Measurements from ENCODE around the gene GYG2.

Gene GYG2

DNA sequence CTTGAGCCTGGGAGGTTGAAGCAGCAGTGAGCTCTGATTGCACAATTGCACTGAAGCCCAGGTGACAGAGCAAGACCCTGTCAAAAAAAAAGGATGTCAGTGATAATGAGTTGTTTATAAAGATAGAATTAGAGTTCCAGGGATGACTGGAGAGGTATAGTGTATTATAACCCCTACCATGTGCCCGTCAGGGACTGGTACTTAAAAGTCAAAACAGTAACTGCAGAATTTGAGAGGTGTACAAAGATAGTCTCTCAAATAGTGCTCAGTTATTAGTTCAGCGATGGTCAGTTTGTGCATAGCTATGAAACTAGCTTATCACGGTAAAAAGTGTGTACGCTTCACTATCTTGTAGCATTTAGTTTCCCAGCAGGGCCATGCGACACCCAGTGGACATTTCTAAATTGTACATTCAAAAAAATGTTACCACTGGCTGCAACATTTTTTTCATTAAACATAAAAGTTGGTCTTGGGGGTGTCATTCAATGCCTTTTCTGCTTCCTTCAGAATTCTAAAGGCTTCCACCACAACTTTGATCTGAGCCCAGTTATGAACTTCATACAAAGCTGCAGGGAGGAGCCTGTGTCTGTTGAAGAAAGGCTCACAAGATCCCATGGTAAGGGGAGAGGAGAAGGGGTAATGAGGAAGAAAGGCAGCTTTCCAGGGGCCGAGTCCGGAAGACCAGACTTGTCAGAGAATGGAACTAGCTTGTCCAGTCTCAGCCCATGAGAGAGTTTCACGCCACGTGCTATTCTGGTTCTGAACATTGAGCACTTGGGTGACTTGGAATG, 9.2 kb upstream of the GYG2 start:
- no peak for DNase-seq

- no peak for DNase-seq
Measured at GRCh38 chrX:2820136-2820771, 8.5 kb upstream of the GYG2 start.

- DNase-seq, result no peak
Measured at GRCh38 chrX:2823795-2824386, 4.8 kb upstream of the GYG2 start.

- no peak for DNase-seq
Measured at GRCh38 chrX:2824886-2825285, 3.8 kb upstream of the GYG2 start.

GRCh38 chrX:2828959-2829411, 255 bp downstream of the GYG2 start:
- DNase-seq, result no peak

- DNase-seq, result no peak
Measured at GRCh38 chrX:2829469-2830246, 928 bp downstream of the GYG2 start.

DNA sequence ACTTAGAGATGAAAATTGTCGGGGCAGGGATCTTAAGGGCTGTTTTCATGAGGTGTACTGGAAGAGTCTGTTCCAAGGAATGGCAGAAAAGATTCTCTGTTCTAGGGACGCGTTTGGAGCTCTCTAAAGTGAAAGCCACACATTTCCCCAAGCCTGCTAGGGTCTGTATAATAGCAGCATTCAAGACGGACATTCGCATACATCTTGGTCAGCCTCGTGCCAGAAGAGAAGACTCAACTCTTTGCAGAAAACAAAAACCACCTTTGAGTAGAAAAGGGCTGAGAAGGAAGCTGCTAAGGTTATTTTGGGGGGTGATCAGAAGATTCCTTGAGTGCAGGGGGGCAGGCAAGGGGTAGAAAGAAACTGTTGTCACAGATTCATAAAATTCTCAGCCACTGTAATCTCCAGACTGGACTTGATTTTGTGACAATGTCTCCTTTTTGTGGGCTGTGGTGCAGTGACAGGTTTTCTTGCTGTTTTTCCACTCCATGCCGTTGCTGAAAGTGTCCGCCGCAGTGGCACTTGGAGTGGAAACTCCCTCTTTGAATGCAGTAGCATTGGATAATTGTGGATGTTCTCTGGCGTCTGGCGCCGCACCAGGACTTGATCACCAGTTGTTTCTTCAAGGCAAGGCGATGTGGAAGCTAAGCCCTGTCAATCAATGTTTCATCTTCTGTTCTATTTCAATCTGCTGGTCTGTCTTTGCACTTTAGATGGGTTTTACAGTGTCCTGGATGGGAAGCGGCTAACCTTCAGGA, 2.9 kb downstream of the GYG2 start:
- DNase-seq, result no peak

DNA sequence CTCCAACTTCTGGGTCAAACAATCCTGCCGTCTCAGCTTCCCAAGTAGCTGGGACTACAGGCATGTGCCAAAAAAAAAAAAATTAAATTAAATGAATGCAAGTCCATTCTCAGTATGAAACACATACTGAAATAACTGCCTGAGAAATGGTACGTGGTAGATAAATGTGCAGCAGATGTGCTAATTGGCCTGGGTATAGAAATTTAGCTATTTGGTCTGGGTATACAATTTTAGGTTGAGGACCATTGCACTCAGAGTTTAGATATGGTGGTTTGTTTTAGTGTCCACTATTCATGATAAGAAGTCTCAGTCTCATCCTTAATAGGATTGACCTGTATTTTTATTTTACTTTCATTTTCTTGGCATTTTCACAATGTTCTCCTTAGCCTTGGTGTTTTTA, 9.2 kb downstream of the GYG2 start:
- no peak for DNase-seq

GRCh38 chrX:2840961-2841360, 12.2 kb downstream of the GYG2 start:
- DNase-seq, result no peak

DNA sequence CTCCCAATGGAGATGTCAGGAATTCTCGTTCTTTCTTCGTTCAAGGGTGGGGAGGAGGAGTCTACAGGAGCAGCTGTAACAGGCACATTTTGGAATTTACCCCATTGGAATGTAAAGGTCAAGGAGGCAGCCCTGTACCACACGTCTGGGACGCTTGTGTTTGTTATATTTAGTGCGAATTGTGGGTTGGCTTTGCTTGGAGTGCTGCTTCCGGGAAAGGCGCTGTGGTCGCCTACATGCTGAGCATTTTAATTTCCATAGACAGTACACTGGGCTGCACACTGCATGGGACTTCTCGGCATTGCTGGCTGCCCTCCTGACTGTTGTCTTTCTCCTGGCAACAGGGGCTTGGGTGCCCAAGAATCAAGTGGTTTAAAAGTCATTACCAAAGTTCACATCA, 12.8 kb downstream of the GYG2 start:
- no peak for DNase-seq

GRCh38 chrX:2846992-2847391, 18.3 kb downstream of the GYG2 start:
- DNase-seq, result no peak

DNA sequence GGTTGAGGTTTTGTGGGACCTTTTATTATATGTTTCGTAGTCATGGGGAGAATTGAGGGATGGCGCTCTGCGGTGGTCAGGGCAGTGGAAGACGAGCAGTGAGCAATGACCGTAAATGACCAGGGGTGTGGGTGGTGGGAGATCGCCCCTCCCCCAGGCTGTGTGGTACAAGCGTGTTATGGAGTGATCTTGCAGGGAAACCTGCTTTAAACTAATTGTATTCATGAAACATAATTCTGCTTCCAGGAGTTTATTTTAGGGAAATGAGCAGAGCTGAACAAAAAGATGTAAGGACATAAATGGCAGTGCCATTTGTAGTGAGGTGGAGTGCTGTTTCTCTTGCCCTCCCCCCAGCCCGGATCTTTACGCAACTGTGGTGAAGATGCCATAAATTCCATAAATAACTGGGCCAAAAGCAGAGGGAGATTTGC, 20.2 kb downstream of the GYG2 start:
- DNase-seq, result no peak

DNA sequence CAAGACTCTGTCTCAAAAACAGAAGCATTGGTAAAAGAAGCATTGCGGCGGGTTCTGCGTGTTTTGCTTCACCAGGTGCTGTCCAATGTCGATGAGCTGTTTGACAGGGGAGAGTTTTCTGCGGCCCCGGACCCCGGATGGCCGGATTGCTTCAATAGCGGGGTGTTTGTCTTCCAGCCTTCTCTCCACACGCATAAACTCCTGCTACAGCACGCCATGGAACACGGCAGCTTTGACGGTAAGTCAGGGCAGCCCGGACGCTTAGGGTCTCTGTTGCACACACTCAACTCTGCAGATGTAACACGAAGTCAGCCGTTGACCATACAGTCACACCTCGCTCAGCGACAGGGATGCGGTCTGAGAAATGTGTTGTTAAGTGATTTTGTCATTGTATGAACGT, 26.2 kb downstream of the GYG2 start:
- no peak for DNase-seq

- DNase-seq, result no peak
Measured at GRCh38 chrX:2855761-2856160, 27.0 kb downstream of the GYG2 start.

DNA sequence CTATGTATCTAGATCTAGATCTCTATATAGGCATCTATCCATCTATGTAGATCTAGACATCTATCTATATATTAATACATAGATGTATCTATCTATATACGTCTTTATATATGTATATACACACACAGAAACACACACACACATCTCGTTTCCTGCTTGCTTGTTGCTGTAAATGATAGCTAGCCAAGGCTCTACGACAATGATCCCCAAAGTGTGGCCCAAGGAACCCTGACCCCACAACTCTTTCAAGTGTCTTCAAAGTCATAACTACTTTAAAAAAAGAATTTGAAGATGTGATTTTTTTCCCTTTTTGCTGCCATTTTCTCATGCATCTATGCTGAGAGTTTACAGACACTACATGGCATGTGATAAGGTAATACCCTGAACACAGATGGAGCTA, 28.8 kb downstream of the GYG2 start:
- DNase-seq, result no peak

DNA sequence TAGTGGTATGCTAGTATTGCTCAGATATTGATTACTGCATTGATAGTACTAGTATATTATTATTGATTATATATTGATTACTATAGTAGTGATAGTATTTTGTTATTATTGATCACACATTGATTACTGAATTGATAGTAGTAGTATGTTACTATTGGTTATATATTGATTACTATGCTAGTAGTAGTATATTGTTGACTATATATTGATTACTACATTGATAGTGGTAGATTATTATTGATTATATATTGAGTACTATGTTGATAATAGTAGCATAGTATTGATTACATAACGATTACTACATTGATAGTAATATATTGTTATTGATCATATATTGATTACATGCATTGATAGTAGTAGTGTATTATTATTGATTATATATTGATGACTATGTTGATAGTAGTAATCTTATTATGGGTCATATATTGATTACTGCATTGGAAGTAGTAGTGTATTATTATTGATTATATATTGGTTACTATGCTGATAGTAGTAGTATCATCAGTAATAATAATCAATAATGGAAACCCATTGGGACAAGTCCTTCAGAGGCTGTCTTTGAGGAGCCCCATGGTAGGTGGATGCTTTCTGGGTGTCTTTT, 30.6 kb downstream of the GYG2 start:
- no peak for DNase-seq

DNA sequence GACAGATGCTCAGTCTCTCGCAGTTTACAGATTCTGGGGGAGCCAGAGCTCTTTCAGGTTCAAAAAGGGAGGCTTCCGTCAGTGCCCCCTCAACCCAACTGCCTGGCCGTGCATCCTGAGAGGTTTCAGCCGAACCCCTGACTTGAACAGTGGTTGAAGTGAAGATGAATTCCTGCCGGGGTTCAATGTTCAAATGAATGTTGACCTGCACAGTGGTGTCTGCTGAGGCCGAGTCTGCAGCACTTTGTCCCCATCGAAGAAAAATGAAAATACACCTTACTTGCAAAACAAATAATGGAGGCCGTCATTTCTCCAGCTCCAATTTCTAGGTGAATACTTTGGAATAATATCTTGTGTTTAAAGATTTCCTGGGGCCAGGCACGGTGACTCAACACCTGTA, 33.7 kb downstream of the GYG2 start:
- no peak for DNase-seq

GRCh38 chrX:2863646-2864045, 34.9 kb downstream of the GYG2 start:
- DNase-seq, result no peak

DNA sequence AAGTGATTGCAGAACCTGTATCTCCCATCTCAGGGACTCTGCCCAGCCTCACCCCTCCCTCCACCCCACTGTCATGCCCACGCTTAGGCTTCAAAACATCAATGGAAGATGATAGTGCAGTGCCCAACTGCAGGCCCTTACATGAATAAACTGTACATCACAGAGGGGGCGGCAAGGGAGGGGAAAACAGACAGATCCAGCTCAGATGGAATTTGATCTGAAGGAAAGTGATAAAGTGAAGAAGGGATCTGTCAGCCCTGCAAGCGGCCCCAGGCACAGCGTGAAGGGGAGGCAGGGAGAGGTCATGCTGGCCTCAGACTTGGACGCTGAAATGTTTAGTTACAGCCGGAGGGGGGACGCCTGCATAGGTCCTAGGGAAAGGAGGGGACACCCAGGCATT, 38.5 kb downstream of the GYG2 start:
- no peak for DNase-seq

DNA sequence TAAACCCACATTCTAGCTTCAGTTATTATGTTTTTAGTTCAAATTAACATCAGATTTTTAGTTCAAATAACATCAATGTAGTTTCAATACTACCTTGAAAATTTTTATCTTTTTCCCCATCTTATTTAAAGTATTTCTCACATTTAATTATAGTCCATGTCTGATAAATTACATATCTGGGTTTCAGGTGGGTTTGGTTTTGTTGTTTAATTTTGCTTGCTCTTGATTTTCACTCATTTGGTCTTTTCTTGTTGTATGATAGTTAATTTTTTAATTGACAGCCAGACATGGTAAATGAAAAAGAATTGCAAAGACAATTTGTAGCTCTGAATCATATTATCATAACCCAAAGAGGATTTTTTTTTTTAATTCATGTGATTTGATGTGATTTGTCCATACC, 41.9 kb downstream of the GYG2 start:
- DNase-seq, result no peak

GRCh38 chrX:2871831-2872230, 43.1 kb downstream of the GYG2 start:
- no peak for DNase-seq

DNA sequence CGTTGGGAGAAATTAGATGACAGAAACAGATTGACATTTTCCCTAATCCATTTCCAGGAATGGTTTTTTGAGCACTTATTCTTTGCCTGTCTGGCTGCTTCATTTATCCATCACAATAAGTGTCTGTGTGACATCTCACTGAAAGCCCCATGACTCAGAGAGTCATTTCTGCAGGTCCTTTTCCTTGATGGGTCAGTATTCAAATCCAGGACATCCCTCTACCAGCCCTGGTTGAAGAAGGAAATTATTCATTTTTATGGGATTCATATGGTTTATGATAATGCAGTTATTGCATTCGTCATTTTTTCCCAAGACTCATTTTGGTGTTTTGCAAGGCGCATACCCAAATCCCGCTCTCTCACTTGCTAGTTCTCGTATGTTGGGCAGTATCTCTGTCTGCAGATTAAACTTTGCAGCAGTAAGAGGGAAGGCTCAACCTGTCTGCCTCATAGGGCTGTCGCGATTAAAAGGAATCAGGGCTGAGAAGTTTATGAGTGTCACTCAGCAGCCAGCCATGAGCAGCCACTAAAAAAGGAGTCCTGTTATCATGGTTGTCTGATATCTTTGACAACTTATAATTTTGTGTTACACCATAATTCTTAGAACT, 44.0 kb downstream of the GYG2 start:
- DNase-seq, result no peak

Measured in NCI-H524 treated with DMSO at 0.1 percent for 48 hours (cell line).